Nucleus accumbens (tissue), 56 donors: ENCODE data around the gene ZNF681.
A peak's percentile ranks its signal among the peaks of the same experiment; 100 is the strongest.
"Not testable (repeated sequence)": the region's sequence is repeated elsewhere in the genome, so short reads cannot be mapped to it uniquely, and the experiment has no call there.

Source experiments
- DNase-seq, 56 donors: peaks; one replicate each; lab custom pipeline; 2025; lab: John Stamatoyannopoulos, UW

The ZNF681 gene

GRCh38 chr19:23774524-23774971 is 15.9 kb upstream of the ZNF681 start:
- no peak for DNase-seq

GRCh38 chr19:23774106-23774505 is 15.4 kb upstream of the ZNF681 start:
- DNase-seq: no peak

DNA sequence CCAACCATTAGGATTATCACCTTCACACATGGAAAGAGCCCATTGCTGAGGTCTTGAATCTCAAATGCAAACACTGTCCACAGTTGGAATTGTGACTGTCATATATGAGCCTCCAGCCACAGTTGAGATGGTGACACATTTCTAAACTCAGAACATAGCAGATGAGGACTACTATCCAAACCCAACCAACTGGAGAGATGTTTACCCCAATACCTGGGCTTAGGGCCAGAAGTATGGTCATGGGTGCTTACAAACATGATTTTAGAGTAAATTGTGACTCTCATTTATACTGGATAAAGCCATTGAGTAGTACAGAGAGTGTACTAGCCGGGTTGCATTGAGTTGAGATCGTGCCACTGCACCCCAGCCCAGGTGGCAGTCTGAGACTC is 14.0 kb upstream of the ZNF681 start:
- no peak for DNase-seq

GRCh38 chr19:23771761-23772674 is 13.3 kb upstream of the ZNF681 start:
- no peak for DNase-seq

GRCh38 chr19:23771316-23771715 is 12.6 kb upstream of the ZNF681 start:
- DNase-seq: no peak

DNA sequence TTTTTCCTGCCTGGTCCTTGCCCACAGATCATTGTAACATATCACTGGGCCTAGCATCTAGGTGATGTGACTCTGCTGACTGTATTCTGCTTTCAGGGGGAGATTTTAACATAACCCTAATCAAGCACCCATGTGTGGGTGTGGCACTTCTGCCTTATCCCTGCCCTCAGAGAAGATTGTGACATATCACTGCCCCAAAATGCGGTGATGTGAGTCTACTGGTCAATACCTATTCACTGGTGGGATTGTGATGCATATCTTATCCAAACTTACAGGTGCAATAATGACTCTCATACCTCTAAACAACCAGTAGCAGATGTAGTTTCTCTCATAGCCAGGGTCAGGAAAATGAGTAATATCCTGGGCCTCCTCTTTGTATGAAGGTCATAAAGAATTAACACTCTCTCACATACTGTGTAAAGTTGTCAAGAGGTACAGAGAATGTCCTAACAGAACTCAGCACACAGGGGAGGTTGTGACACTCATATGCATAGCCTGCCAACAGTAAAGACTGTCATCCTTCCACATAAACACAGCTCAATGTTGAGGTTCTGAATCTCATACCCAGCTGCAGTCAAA is 12.1 kb upstream of the ZNF681 start:
- DNase-seq: no peak

DNA sequence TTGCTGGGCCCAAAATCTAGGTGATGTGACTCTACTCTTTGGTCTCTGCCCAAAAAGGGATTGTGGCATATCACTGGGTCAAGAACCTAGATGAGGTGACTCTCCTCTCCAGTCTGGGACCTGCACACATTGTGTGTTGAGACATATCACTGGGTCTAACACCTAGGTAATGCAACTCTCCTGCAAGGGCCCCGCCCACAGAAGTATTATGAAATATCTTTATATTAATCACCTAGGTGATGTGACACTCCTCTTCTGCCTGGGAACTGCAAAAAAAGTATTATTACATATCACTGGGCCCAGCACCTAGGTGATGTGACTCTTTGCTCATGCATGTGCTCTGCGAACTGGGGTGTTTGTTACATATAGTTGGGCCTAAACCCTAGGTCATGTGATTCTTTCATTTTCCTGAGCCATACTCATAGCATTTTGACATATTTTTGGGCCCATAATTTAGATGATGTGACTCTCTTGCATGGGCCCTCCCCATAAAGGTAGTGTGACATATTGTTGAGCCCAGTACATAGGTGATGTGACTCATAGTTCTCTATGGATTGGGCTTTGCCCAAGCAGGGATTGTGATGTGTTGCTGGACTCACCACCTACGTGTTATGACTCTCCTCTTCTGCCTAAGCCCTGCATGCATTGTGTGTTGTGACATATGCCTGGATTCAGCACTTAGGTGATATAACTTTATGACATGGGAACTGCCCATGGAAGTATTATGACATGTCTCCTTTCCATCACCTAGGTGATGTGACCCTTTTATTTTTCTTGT is 11.2 kb upstream of the ZNF681 start:
- peak in 4 of 56 donors; percentile 1 to 8 (median 8) for DNase-seq

- no peak for DNase-seq
These were observed 8.3 kb upstream of the ZNF681 start for GRCh38 chr19:23766951-23767350.

DNA sequence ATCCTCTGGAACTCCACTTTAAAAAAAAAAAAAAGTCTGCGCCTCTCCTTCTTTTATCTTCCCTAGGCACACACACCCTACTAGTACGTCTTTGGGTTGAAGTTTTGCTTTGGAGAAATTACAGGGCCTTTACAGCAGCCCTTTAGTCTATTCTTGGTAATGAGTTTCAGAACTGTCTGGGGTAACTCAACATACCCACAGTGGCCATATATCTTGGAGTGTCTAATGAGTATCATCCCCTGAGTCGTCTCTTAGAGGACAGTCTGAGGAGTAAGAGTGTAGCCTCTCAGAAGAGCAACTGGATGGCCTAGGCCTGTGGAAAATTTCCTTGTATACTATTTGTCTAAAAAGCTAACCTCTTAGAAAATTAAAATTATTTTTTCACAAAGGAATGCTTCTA is 6.1 kb upstream of the ZNF681 start:
- no peak for DNase-seq

DNA sequence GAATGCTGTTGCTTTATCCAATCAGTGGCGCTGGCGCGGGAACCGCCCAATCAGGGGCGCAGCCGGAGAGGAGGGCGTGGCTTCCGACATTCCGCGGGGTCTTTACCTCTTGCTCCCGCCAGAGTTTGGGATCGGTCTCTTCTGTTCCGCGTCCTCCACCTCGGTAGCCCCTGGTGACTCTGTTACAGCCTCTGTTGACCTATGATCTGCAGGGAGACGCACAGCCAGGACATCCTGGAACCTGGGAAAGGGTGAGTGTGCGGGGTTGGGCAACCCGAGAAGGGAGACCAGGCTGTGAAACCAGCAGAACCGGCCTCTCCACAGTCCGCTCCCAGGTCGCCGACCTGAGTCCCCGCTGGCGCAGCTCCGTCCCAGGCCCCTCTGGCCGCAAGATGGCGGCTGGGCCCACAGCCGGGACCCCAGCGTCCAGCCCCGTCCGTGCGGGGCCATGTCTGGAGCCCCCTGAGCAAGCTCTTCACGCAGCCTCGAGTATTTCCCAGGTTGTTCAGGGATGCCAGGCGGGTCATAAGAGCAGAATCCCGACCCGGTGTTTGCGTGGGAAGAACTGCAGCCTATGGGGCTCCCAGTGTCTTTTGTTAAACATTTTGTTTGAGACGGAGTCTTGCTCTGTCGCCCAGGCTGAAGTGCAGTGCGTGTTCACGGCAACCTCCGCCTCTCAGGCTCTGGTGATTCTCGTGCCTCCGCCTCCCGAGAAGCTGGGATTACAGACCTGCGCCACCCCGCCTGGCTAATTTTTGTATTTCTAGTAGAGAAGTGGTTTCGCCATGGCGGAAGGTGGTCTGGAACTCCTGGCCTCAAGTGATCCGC is 4.4 kb upstream of the ZNF681 start:
- peak in 55 of 56 donors; percentile 7 to 89 (median 60) for DNase-seq

GRCh38 chr19:23762548-23762883 is 3.8 kb upstream of the ZNF681 start:
- DNase-seq: no peak

GRCh38 chr19:23760326-23760725 is 1.6 kb upstream of the ZNF681 start:
- not testable (repeated sequence) for DNase-seq

DNA sequence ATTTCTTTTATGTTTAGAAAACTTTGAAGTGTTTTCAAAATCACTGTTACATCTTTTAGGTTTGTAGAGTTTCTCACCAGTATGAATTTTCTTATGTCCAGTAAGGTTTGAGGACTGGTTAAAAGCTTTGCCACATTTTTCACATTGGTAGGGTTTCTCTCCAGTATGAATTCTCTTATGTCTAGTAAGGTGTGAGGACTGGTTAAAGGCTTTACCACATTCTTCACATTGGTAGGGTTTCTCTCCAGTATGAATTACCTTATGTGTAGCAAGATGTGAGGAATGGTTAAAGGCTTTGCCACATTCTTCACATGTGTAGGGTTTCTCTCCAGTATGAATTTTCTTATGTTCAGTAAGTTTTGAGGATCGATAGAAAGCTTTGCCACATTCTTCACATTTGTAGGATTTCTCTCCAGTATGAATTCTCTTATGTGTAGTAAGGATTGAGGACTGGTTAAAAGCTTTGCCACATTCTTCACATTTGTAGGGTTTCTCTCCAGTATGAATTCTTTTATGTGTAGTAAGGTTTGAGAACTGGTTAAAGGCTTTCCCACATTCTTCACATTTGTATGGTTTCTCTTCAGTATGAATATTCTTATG is 15.0 kb downstream of the ZNF681 start:
- not testable (repeated sequence) for DNase-seq

DNA sequence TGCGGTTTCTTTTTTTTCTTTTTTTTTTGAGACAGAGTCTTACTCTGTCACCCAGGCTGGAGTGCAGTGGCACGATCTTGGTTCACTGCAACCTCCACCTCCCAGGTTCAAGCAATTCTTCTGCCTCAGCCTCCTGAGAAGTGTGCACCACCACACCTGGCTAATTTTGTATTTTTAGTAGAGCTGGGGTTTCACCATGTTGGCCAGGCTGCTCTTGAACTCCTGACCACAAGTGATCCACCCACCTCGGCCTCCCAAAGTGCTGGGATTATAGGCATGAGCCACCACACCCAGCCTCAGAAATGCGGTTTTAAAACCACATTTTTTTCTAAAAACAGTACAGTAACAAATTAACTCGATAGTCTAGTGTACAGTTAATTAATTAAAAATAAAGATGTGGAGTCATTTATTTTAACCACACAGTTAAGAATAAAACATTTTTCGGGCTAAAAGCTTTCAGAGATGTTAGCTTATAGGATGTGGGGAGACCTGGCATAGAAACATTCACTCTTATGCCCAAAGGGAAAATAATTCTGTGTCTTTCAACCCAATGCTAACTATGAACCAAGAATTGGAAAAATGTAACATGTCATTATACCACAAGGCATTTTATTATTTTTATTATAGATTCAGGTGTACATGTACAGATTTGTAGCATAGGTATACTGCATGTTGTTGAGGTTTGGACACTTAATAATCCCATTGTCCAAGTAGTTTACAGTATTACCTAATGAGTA is 27.8 kb downstream of the ZNF681 start:
- DNase-seq: not testable (repeated sequence)

- not testable (repeated sequence) for DNase-seq
These were observed 34.5 kb downstream of the ZNF681 start for GRCh38 chr19:23724161-23724560.

- no peak for DNase-seq
These were observed 39.9 kb downstream of the ZNF681 start for GRCh38 chr19:23718802-23719201.

GRCh38 chr19:23716792-23717191 is 41.9 kb downstream of the ZNF681 start:
- no peak for DNase-seq

- no peak for DNase-seq
These were observed 49.3 kb downstream of the ZNF681 start for GRCh38 chr19:23709347-23709746.

DNA sequence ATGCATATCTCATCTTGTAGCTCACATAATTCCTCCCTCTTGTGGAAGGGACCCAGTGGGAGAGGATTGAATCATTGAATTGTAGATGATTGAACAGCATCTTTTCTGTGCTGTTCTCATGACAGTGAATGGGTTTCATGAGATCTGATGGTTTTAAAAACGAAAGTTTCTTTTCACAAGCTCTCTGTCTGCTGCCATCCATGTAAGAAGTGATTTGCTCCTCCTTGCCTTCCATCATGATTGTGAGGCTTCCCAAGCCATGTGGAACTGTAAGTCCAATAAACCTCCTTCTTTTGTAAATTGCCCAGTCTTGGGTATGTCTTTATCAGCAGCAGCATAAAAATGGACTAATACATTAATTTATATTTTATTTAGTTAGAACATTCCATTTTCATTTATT is 52.0 kb downstream of the ZNF681 start:
- DNase-seq: no peak
